ENCODE measurements around the gene GJB5.

Gene GJB5

GRCh38 chr1:34794790-34795180, 39.9 kb downstream of the GJB5 start:
- no peak for DNase-seq (ENCODE audit: low read depth in 2 of 2)

GRCh38 chr1:34795916-34796315, 41.1 kb downstream of the GJB5 start:
- no peak for DNase-seq (ENCODE audit: low read depth in 2 of 2)

GRCh38 chr1:34796990-34797389, 42.1 kb downstream of the GJB5 start:
- no peak for DNase-seq (ENCODE audit: low read depth in 2 of 2)

GRCh38 chr1:34800214-34800613, 45.4 kb downstream of the GJB5 start:
- no peak for DNase-seq (ENCODE audit: low read depth in 2 of 2)

DNA sequence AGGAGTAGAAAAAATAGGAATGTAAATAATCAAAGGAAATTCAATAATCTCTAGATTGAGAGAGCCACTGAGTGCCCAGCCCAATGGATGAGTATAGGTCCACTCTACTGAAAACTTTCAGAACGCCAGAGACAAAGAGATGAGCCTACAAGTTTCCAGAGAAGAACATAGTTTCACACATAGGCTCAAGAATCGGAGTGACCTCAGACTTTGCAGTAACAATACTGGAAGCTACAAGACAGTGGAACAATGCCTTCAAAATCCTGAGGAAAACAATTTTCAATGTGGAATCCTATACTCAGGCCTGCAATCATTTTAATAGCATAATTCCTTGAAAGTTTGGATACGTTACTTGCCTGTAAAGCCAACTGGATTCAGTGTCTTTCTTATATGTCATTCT, 48.9 kb downstream of the GJB5 start:
- no peak for DNase-seq (ENCODE audit: low read depth in 2 of 2)

DNA sequence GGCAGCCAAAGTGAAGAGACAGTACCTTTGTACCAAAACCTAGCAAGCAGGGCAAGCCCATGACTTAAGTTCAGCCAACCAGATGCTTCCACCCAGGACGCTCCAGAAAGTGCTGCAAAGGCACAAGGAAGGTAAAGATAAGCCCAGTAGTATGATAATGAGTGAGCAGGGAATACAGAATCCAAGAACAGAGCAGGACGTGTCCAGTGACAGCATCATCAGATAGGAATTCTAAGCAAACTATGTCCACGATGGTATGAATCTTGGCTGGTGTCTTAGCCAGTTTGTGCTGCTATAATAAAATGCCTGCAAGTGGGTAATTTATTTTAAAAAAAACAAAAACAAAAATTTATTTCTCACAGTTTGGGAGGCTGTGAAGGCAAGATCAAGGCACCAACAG, 51.5 kb downstream of the GJB5 start:
- no peak for DNase-seq (ENCODE audit: low read depth in 2 of 2)
